K562 (cell line): Measurements from ENCODE around the gene HMCN2.

ENCODE experiments used
- CEBPB ChIP-seq: fragments of 450-650 bp; IDR thresholded peaks from 2 replicates; pipeline ENCODE4 v1.6.1; 2016; ENCODE audit warnings: missing genetic modification characterization, missing compliant biosample characterization
- ETV6 ChIP-seq, 3 experiments: fragments of 150-350 bp in 1 of 3; sonication (generic) in 1 of 3; formaldehyde crosslinking in 1 of 3; IDR thresholded peaks; 2 replicates each; pipeline versions ENCODE4 v1.6.1 to v1.8.0; 2014 to 2022; ENCODE audit warnings: borderline replicate concordance in 2 of 3, low read depth in 2 of 3, antibody characterized with exemption in 1 of 3, low read length in 1 of 3, mild to moderate bottlenecking in 1 of 3, missing genetic modification reagents in 1 of 3
- EZH2 ChIP-seq: IDR thresholded peaks from 2 replicates; pipeline ENCODE4 v1.6.1; 2012; ENCODE audit warnings: low read depth, mild to moderate bottlenecking, inconsistent platforms, low read length, borderline replicate concordance
- FOXK1 ChIP-seq: sonication (generic); formaldehyde crosslinking; IDR thresholded peaks from 2 replicates; pipeline ENCODE4 v1.8.0; 2022; ENCODE audit warnings: missing genetic modification reagents, mild to moderate bottlenecking, borderline replicate concordance
- JUND ChIP-seq, 2 experiments: IDR thresholded peaks; 2 replicates in 1 of 2; 3 replicates in 1 of 2; pipeline ENCODE4 v1.6.1; 2011; ENCODE audit warnings: borderline replicate concordance in 2 of 2, low read depth in 2 of 2, low read length in 2 of 2, improper control_type of control experiment in 1 of 2, missing biosample characterization in 1 of 2, missing genetic modification characterization in 1 of 2, missing genetic modification reagents in 1 of 2
- MAFG ChIP-seq: fragments of 450-650 bp; conservative IDR thresholded peaks from 2 replicates; pipeline ENCODE4 v1.6.1; 2016; ENCODE audit warnings: missing genetic modification characterization, missing compliant biosample characterization
- PHF8 ChIP-seq: fragments of 200-600 bp; sonication (generic); IDR thresholded peaks from 2 replicates; pipeline ENCODE4 v1.6.1; 2012; ENCODE audit warnings: mixed run types, mild to moderate bottlenecking, inconsistent platforms, low read length, moderate library complexity, borderline replicate concordance
- TAF1 ChIP-seq: IDR thresholded peaks from 2 replicates; pipeline ENCODE4 v1.6.1; 2011; ENCODE audit warnings: mild to moderate bottlenecking, low read length, moderate library complexity; ENCODE audit not compliant: insufficient read depth, control insufficient read depth, severe bottlenecking; ENCODE audit errors: extremely low read depth
- ZNF75A ChIP-seq: fragments of 450-650 bp; formaldehyde crosslinking; IDR thresholded peaks from 2 replicates; pipeline ENCODE4 v1.4.0; 2020; ENCODE audit warnings: mild to moderate bottlenecking
- TF ChIP-seq, protein P1 (sequence below): fragments of 150-350 bp; conservative IDR thresholded peaks from 2 replicates; pipeline ENCODE4 v1.6.1; 2014; ENCODE audit warnings: low read length
- TF ChIP-seq, protein P2 (sequence below), 3 experiments: IDR thresholded peaks in 2 of 3; conservative IDR thresholded peaks in 1 of 3; 2 replicates each; pipeline ENCODE4 v1.5.1; 2011 to 2012; ENCODE audit warnings: low read length in 3 of 3, mild to moderate bottlenecking in 3 of 3, control low read depth in 2 of 3, improper control_type of control experiment in 1 of 3, inconsistent platforms in 1 of 3, low read depth in 1 of 3, mixed read lengths in 1 of 3, moderate library complexity in 1 of 3; ENCODE audit not compliant: insufficient read depth in 2 of 3
- TF ChIP-seq, protein P3 (sequence below): fragments of 450-650 bp; IDR thresholded peaks from 2 replicates; pipeline ENCODE4 v1.6.1; 2017; ENCODE audit warnings: mild to moderate bottlenecking, moderate library complexity
- TF ChIP-seq, protein P4 (sequence below): fragments of 250-450 bp; sonication (Bioruptor Pico); IDR thresholded peaks from 2 replicates; pipeline ENCODE4 v1.6.1; 2021; ENCODE audit warnings: mild to moderate bottlenecking

DNA sequence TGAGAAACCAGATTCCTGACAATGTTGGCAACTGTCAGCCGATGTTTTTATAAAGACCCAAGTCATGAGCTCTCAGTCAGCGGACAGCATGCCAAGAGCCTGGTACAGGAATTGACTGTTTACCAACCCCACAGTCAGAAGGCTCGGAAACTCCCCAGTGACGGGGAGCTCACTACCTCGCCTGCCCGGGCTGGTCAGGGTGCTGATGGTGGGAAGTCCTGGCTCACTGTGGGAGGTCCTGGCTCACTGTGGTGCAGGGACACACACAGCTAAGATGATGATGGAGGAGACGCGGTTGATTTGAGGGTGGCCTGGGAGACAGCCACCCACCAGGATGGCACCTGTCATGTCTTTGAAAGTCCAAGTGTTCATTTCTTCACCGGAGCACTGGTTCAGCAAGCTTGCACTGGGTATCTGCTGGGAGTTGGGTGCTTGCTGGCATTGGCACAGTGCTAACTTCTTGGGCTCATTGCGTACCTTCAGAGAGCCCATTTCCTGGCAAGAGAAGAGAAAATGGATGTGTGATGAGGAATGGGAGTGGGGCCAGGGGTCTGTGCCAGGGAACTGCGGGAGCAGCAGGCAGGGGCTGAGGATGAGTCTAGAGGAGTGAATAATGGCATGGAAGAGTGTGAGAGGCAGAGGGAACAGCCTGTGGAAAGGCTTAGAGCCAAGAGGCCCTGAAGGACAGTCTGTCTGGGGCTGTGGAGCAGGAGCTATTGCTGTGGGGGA is 194.5 kb downstream of the HMCN2 start:
- no peak for TF ChIP-seq JUND (IDR thresholded peaks at IDR 0.05; ENCODE audit: borderline replicate concordance, low read depth, low read length)
- no peak for TF ChIP-seq JUND (tag; IDR thresholded peaks at IDR 0.05; ENCODE audit: borderline replicate concordance, low read depth, low read length)
- TF ChIP-seq, protein P1, sequence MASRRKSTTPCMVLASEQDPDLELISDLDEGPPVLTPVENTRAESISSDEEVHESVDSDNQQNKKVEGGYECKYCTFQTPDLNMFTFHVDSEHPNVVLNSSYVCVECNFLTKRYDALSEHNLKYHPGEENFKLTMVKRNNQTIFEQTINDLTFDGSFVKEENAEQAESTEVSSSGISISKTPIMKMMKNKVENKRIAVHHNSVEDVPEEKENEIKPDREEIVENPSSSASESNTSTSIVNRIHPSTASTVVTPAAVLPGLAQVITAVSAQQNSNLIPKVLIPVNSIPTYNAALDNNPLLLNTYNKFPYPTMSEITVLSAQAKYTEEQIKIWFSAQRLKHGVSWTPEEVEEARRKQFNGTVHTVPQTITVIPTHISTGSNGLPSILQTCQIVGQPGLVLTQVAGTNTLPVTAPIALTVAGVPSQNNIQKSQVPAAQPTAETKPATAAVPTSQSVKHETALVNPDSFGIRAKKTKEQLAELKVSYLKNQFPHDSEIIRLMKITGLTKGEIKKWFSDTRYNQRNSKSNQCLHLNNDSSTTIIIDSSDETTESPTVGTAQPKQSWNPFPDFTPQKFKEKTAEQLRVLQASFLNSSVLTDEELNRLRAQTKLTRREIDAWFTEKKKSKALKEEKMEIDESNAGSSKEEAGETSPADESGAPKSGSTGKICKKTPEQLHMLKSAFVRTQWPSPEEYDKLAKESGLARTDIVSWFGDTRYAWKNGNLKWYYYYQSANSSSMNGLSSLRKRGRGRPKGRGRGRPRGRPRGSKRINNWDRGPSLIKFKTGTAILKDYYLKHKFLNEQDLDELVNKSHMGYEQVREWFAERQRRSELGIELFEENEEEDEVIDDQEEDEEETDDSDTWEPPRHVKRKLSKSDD, result no peak
- TF ChIP-seq, protein P2, sequence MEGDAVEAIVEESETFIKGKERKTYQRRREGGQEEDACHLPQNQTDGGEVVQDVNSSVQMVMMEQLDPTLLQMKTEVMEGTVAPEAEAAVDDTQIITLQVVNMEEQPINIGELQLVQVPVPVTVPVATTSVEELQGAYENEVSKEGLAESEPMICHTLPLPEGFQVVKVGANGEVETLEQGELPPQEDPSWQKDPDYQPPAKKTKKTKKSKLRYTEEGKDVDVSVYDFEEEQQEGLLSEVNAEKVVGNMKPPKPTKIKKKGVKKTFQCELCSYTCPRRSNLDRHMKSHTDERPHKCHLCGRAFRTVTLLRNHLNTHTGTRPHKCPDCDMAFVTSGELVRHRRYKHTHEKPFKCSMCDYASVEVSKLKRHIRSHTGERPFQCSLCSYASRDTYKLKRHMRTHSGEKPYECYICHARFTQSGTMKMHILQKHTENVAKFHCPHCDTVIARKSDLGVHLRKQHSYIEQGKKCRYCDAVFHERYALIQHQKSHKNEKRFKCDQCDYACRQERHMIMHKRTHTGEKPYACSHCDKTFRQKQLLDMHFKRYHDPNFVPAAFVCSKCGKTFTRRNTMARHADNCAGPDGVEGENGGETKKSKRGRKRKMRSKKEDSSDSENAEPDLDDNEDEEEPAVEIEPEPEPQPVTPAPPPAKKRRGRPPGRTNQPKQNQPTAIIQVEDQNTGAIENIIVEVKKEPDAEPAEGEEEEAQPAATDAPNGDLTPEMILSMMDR (IDR thresholded peaks at IDR 0.05 in 2 of 3, conservative IDR thresholded peaks at IDR 0.05 in 1 of 3; ENCODE audit: insufficient read depth in 2 of 3, low read depth in 1 of 3, low read length in 3 of 3), result no peak
- TF ChIP-seq PHF8, result no peak
- no peak for TF ChIP-seq FOXK1 (CRISPR knock-in tag)
- TF ChIP-seq EZH2, result no peak
- TF ChIP-seq, protein P3, sequence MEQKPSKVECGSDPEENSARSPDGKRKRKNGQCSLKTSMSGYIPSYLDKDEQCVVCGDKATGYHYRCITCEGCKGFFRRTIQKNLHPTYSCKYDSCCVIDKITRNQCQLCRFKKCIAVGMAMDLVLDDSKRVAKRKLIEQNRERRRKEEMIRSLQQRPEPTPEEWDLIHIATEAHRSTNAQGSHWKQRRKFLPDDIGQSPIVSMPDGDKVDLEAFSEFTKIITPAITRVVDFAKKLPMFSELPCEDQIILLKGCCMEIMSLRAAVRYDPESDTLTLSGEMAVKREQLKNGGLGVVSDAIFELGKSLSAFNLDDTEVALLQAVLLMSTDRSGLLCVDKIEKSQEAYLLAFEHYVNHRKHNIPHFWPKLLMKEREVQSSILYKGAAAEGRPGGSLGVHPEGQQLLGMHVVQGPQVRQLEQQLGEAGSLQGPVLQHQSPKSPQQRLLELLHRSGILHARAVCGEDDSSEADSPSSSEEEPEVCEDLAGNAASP, result no peak
- no peak for TF ChIP-seq MAFG (tag)
- TF ChIP-seq, protein P4, sequence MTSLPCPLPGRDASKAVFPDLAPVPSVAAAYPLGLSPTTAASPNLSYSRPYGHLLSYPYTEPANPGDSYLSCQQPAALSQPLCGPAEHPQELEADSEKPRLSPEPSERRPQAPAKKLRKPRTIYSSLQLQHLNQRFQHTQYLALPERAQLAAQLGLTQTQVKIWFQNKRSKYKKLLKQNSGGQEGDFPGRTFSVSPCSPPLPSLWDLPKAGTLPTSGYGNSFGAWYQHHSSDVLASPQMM, result no peak
- no peak for TF ChIP-seq ETV6 (IDR thresholded peaks at IDR 0.05; ENCODE audit: borderline replicate concordance in 1 of 2, low read depth in 2 of 2, low read length in 1 of 2)
- TF ChIP-seq ETV6 (CRISPR knock-in tag; IDR thresholded peaks at IDR 0.05; ENCODE audit: borderline replicate concordance), result no peak
- TF ChIP-seq CEBPB, result no peak
- no peak for TF ChIP-seq TAF1
- TF ChIP-seq ZNF75A (CRISPR knock-in tag), result no peak
